Neural progenitor cell (in vitro differentiated cells): ENCODE data around the gene PEX7. TPM values are rescaled to one million over a fixed set of nuclear protein-coding genes. Genes with fewer than 3 reads are reported as not detected.
"Not testable (repeated sequence)": the region's sequence is repeated elsewhere in the genome, so short reads cannot be mapped to it uniquely, and the experiment has no call there.

Experiments used
- DNase-seq: peaks from one replicate; pipeline ENCODE4 v3.0.0-alpha.2; 2016; ENCODE audit warnings: low spot score
- H2AFZ ChIP-seq: fragments of 200-600 bp; sonication (generic); replicated peaks from 2 replicates; pipeline ENCODE4 v1.6.1; 2016; ENCODE audit warnings: antibody characterized with exemption
- H3F3A ChIP-seq: fragments of 200-600 bp; sonication (generic); 2 replicates; pipeline ENCODE4 v1.6.1; 2016; ENCODE audit warnings: antibody characterized with exemption, low read depth
- H3K27ac ChIP-seq: fragments of 200-600 bp; sonication (generic); 2 replicates; pipeline ENCODE4 v1.5.1; 2016; ENCODE audit warnings: mild to moderate bottlenecking
- H3K27me3 ChIP-seq: fragments of 200-600 bp; sonication (generic); 2 replicates; pipeline ENCODE4 v1.6.1; 2016; ENCODE audit warnings: mild to moderate bottlenecking, moderate library complexity
- H3K36me3 ChIP-seq: fragments of 200-600 bp; sonication (generic); 2 replicates; pipeline ENCODE4 v1.5.1; 2016
- H3K4me1 ChIP-seq: fragments of 200-600 bp; sonication (generic); 2 replicates; pipeline ENCODE4 v1.6.1; 2016; ENCODE audit warnings: mixed run types
- H3K4me2 ChIP-seq: fragments of 200-600 bp; sonication (generic); 2 replicates; pipeline ENCODE4 v1.6.1; 2016
- H3K4me3 ChIP-seq: fragments of 200-600 bp; sonication (generic); 2 replicates; pipeline ENCODE4 v1.5.1; 2016
- H3K79me2 ChIP-seq: fragments of 200-600 bp; sonication (generic); 2 replicates; pipeline ENCODE4 v1.6.1; 2016; ENCODE audit warnings: low read depth
- H3K9ac ChIP-seq: fragments of 200-600 bp; sonication (generic); 2 replicates; pipeline ENCODE4 v1.6.1; 2016
- H3K9me3 ChIP-seq: fragments of 200-600 bp; sonication (generic); 2 replicates; pipeline ENCODE4 v1.5.1; 2016; ENCODE audit warnings: low read depth
- H4K20me1 ChIP-seq: fragments of 200-600 bp; sonication (generic); 2 replicates; pipeline ENCODE4 v1.6.1; 2016; ENCODE audit warnings: low read depth
- H3K27ac Mint-ChIP-seq: 3 replicates; pipeline ENCODE4 v1.8.0; 2021; ENCODE audit warnings: mixed read lengths
- H3K27me3 Mint-ChIP-seq: 2 replicates; pipeline ENCODE4 v1.8.0; 2022; ENCODE audit warnings: low read depth, mild to moderate bottlenecking, inconsistent platforms, moderate library complexity, mixed read lengths; ENCODE audit not compliant: insufficient read depth
- H3K36me3 Mint-ChIP-seq: 3 replicates; pipeline ENCODE4 v1.8.0; 2021; ENCODE audit warnings: mixed read lengths
- H3K4me1 Mint-ChIP-seq: 3 replicates; pipeline ENCODE4 v1.8.0; 2021; ENCODE audit warnings: mixed read lengths
- H3K4me3 Mint-ChIP-seq: 3 replicates; pipeline ENCODE4 v1.8.0; 2021; ENCODE audit warnings: mild to moderate bottlenecking, moderate library complexity, mixed read lengths
- H3K9me3 Mint-ChIP-seq: 3 replicates; pipeline ENCODE4 v1.8.0; 2020; ENCODE audit warnings: mixed read lengths
- CTCF ChIP-seq: fragments of 200-600 bp; sonication (generic); IDR thresholded peaks from 2 replicates; pipeline ENCODE4 v1.5.1; 2017; ENCODE audit warnings: antibody characterized with exemption, mild to moderate bottlenecking
- EZH2 ChIP-seq: fragments of 200-600 bp; sonication (generic); IDR thresholded peaks from 2 replicates; pipeline ENCODE4 v1.6.1; 2017; ENCODE audit warnings: antibody characterized with exemption, mild to moderate bottlenecking, moderate library complexity
- EZH2phosphoT487 ChIP-seq: fragments of 200-600 bp; sonication (generic); IDR thresholded peaks from 2 replicates; pipeline ENCODE4 v1.6.1; 2017; ENCODE audit warnings: antibody characterized with exemption
- total RNA-seq: library from RNA; depleted of rRNA; stranded (reverse); fragments of >200 nt; gene quantifications from 2 replicates; pipeline ENCODE4 v1.2.3, GENCODE V29; 2015; ENCODE audit warnings: low replicate concordance

PEX7 gene
- total RNA-seq, 1 donor from 2014 or later, result 16.9 TPM

DNA sequence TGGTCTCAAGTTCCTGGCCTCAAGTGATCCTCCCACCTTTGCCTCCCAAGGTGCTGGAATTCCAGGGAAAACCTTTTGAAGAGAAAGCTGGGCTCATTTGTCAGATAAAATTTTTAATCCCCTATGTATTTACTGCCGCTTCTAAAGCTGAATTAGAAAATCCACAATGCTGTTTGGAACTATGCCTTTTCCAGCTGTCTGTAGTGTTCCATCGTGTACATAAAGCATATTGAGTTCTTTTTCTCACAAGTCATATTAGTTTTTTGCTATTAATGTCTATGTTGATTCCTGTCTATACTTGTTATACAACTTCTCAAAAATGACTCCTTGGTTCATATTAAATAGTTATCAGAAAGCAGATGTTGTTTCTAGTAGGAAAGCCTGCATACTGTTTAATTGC lies 47.1 kb downstream of the PEX7 start:
- no peak for DNase-seq
- Histone ChIP-seq H3K4me1 (no peaks in the 10 kb centered on the region), H3K4me3 (no peak overlapping the region), H2AFZ (no peak overlapping the region), H3F3A (no peaks in the 10 kb centered on the region), H3K27me3 (no peaks in the 10 kb centered on the region), H3K27ac (no peak overlapping the region), H3K36me3 (peaks cover 13% of the 10 kb centered on the region), H3K79me2 (no peaks in the 10 kb centered on the region), H3K9me3 (no peaks in the 10 kb centered on the region), H4K20me1 (no peaks in the 10 kb centered on the region), H3K9ac (no peak overlapping the region), H3K4me2 (no peak overlapping the region)
- Mint-ChIP-seq H3K4me3 (no peak overlapping the region), H3K27me3 (no peaks in the 10 kb centered on the region), H3K36me3 (peaks cover 16% of the 10 kb centered on the region), H3K9me3 (peaks cover 11% of the 10 kb centered on the region), H3K4me1 (no peaks in the 10 kb centered on the region), H3K27ac (no peak overlapping the region)
- no peak for TF ChIP-seq CTCF
- no peak for TF ChIP-seq EZH2
- TF ChIP-seq EZH2phosphoT487, result no peak

- Mint-ChIP-seq H3K27ac (no peak overlapping the region), H3K4me1 (no peaks in the 10 kb centered on the region), H3K36me3 (peaks cover 26% of the 10 kb centered on the region), H3K4me3 (no peak overlapping the region), H3K27me3 (peaks cover 3% of the 10 kb centered on the region), H3K9me3 (peaks cover 38% of the 10 kb centered on the region)
- no peaks in the 10 kb centered on the region for H3K27me3 ChIP-seq
- H2AFZ ChIP-seq, result no peak overlapping the region
- H3K9me3 ChIP-seq, result no peaks in the 10 kb centered on the region
- H3F3A ChIP-seq, result no peaks in the 10 kb centered on the region
- H3K4me1 ChIP-seq, result no peaks in the 10 kb centered on the region
- H3K79me2 ChIP-seq, result no peaks in the 10 kb centered on the region
- H3K36me3 ChIP-seq, result peaks cover 13% of the 10 kb centered on the region
- no peak overlapping the region for H3K4me2 ChIP-seq
- no peak overlapping the region for H3K4me3 ChIP-seq
- TF ChIP-seq EZH2 (no peak), EZH2phosphoT487 (no peak), CTCF (no peak)
- no peak for DNase-seq
- no peaks in the 10 kb centered on the region for H4K20me1 ChIP-seq
- no peak overlapping the region for H3K9ac ChIP-seq
- H3K27ac ChIP-seq, result no peak overlapping the region
These were observed 51.4 kb downstream of the PEX7 start for GRCh38 chr6:136873748-136874147.

GRCh38 chr6:136876469-136876868 lies 54.1 kb downstream of the PEX7 start:
- H3K27me3 Mint-ChIP-seq, H2AFZ ChIP-seq, H3K4me3 ChIP-seq, H3K4me2 ChIP-seq, H3F3A ChIP-seq, H3K27me3 ChIP-seq, H3K27ac ChIP-seq, H3K4me1 Mint-ChIP-seq, H4K20me1 ChIP-seq, DNase-seq, H3K79me2 ChIP-seq, H3K9ac ChIP-seq, H3K4me1 ChIP-seq, H3K27ac Mint-ChIP-seq, H3K9me3 ChIP-seq: not testable (repeated sequence)
- Mint-ChIP-seq H3K36me3 (peaks cover 26% of the 10 kb centered on the region), H3K4me3 (peak overlapping the region; percentile 64), H3K9me3 (peaks cover 38% of the 10 kb centered on the region)
- H3K36me3 ChIP-seq, result peaks cover 13% of the 10 kb centered on the region

DNA sequence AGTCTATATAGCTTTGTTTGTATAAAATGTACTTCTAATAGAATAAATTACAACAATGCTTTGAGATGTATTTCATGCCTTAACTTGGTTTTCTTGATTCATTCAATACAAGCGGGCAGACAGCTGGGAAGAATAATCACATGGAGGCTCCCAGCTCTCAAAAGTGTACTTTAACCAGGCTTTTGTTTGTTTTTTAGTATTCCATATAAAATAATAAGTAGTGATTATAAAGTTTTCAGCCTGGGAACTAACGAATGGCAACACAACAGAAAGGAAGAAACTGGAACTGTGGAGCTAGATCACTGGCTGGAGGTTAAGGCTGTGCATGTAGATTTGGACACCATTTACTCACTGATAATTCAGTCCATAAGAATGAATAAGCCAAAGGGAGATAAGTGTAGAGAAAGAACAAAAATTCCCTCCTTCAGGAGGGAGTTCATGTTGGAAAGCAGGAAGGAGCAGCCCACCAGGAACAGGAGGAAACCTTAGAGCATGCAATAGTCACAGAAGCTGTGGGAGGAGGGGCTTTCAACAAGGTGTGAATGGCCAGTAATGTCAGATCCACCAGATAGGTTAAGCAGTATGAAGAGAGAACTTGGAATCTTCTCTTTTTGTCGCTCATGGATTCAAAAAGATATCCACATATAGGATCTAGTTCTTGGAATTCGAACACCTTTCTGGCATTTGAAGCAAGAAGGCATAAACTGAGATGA lies 58.5 kb downstream of the PEX7 start:
- Mint-ChIP-seq H3K4me3 (no peak overlapping the region), H3K36me3 (peaks cover 8% of the 10 kb centered on the region), H3K27me3 (peaks cover 1% of the 10 kb centered on the region), H3K4me1 (peaks cover 4% of the 10 kb centered on the region), H3K27ac (no peak overlapping the region), H3K9me3 (peaks cover 18% of the 10 kb centered on the region)
- no peak overlapping the region for H3K9ac ChIP-seq
- no peak overlapping the region for H3K4me3 ChIP-seq
- no peaks in the 10 kb centered on the region for H4K20me1 ChIP-seq
- DNase-seq, result no peak
- H3F3A ChIP-seq, result no peaks in the 10 kb centered on the region
- H3K4me2 ChIP-seq, result no peak overlapping the region
- H3K79me2 ChIP-seq, result no peaks in the 10 kb centered on the region
- no peak overlapping the region for H3K27ac ChIP-seq
- no peaks in the 10 kb centered on the region for H3K36me3 ChIP-seq
- H3K27me3 ChIP-seq, result no peaks in the 10 kb centered on the region
- no peak for TF ChIP-seq EZH2
- TF ChIP-seq CTCF, result no peak
- no peak for TF ChIP-seq EZH2phosphoT487
- no peaks in the 10 kb centered on the region for H3K9me3 ChIP-seq
- H2AFZ ChIP-seq, result no peak overlapping the region
- no peaks in the 10 kb centered on the region for H3K4me1 ChIP-seq
